B cell (primary cell): ENCODE results near the gene ATRAID. TPM values are rescaled to one million over a fixed set of nuclear protein-coding genes. Genes with fewer than 3 reads are reported as not detected.

Experiments used
- ATAC-seq: fragments of 200-7000 bp; cut with Tn5 transposase; one replicate; pipeline ENCODE4 v1.10.0; 2021; ENCODE audit warnings: low read depth, mild to moderate bottlenecking, moderate number of reproducible peaks, moderate library complexity
- CTCF ChIA-PET: fragments of 350-600 bp; sonication (Branson Sonifier 250); formaldehyde crosslinking; loops from one replicate; lab custom pipeline; 2021; ENCODE audit warnings: antibody characterized with exemption, inconsistent platforms; lab: Charles Lee
- POLR2A ChIA-PET: fragments of 350-600 bp; sonication (Branson Sonifier 250); formaldehyde crosslinking; loops from one replicate; lab custom pipeline; 2021; ENCODE audit warnings: antibody characterized with exemption; lab: Charles Lee
- DNase-seq: peaks from one replicate; pipeline ENCODE4 v3.0.0; 2013
- H2AFZ ChIP-seq: 2 replicates; pipeline ENCODE4 v1.6.1; 2012; ENCODE audit warnings: mild to moderate bottlenecking, low read depth, low read length; ENCODE audit not compliant: insufficient read depth, poor library complexity, severe bottlenecking
- H3K27ac ChIP-seq, 2 donors: 1 replicate in 1 of 2; 2 replicates in 1 of 2; pipeline ENCODE4 v1.5.1; 2012 to 2013; ENCODE audit warnings: low read length in 2 of 2, mild to moderate bottlenecking in 2 of 2, moderate library complexity in 1 of 2
- H3K27me3 ChIP-seq, 4 experiments: fragments of 200-600 bp in 1 of 4; sonication (generic) in 1 of 4; replicated peaks in 1 of 4; 1 replicate in 2 of 4; 2 replicates in 2 of 4; pipeline versions ENCODE4 v1.6.1 to v1.7.0; 2013 to 2016; ENCODE audit warnings: low read length in 3 of 4, mild to moderate bottlenecking in 2 of 4, mixed read lengths in 1 of 4, moderate library complexity in 1 of 4; ENCODE audit not compliant: insufficient read depth in 4 of 4, control insufficient read depth in 3 of 4; ENCODE audit errors: control extremely low read depth in 1 of 4
- H3K36me3 ChIP-seq, 2 experiments: replicated peaks in 1 of 2; 1 replicate in 1 of 2; 2 replicates in 1 of 2; pipeline versions ENCODE4 v1.6.1 to v1.7.1; 2013; ENCODE audit warnings: low read length in 1 of 2; ENCODE audit not compliant: insufficient read depth in 2 of 2, control insufficient read depth in 1 of 2; ENCODE audit errors: control extremely low read depth in 1 of 2, extremely low read depth in 1 of 2
- H3K4me1 ChIP-seq, 2 donors: fragments of 200-600 bp in 1 of 2; sonication (generic) in 1 of 2; 1 replicate in 1 of 2; 2 replicates in 1 of 2; pipeline versions ENCODE4 v1.5.1 to v1.6.1; 2013 to 2017; ENCODE audit warnings: low read length in 2 of 2; ENCODE audit not compliant: control insufficient read depth in 2 of 2, insufficient read depth in 2 of 2
- H3K4me2 ChIP-seq: replicated peaks from 2 replicates; pipeline ENCODE3; 2012; ENCODE audit warnings: mild to moderate bottlenecking, low read depth, low read length; ENCODE audit not compliant: poor library complexity, severe bottlenecking
- H3K4me3 ChIP-seq, 5 experiments: fragments of 200-600 bp in 1 of 5; sonication (generic) in 1 of 5; 1 replicate in 3 of 5; 2 replicates in 2 of 5; pipeline versions ENCODE4 v1.5.1 to v1.7.0; 2011 to 2016; ENCODE audit warnings: low read length in 4 of 5, mild to moderate bottlenecking in 4 of 5, low read depth in 2 of 5, control low read depth in 1 of 5, moderate library complexity in 1 of 5; ENCODE audit not compliant: insufficient read depth in 1 of 5; ENCODE audit errors: control extremely low read depth in 1 of 5, extremely low read depth in 1 of 5
- H3K79me2 ChIP-seq: fragments of 200-600 bp; sonication (generic); one replicate; pipeline ENCODE4 v1.6.0; 2016; ENCODE audit warnings: low read length; ENCODE audit not compliant: control insufficient read depth, insufficient read depth
- H3K9ac ChIP-seq: fragments of 200-600 bp; sonication (generic); 2 replicates; pipeline ENCODE4 v1.6.1; 2017; ENCODE audit warnings: mild to moderate bottlenecking, low read length, moderate library complexity
- H3K9me3 ChIP-seq, 3 donors: one replicate each; pipeline versions ENCODE4 v1.6.1 to v1.7.1; 2013; ENCODE audit warnings: low read length in 2 of 3; ENCODE audit not compliant: control insufficient read depth in 2 of 3, insufficient read depth in 1 of 3; ENCODE audit errors: control extremely low read depth in 1 of 3
- H4K20me1 ChIP-seq: 2 replicates; pipeline ENCODE4 v1.6.0; 2012; ENCODE audit warnings: mild to moderate bottlenecking, low read length; ENCODE audit not compliant: insufficient read depth, control insufficient read depth, poor library complexity, severe bottlenecking
- H3K27ac Mint-ChIP-seq: one replicate; pipeline ENCODE4 v1.8.0; 2021; ENCODE audit warnings: mixed read lengths
- H3K27me3 Mint-ChIP-seq: one replicate; pipeline ENCODE4 v1.8.0; 2021; ENCODE audit warnings: mixed read lengths
- H3K4me1 Mint-ChIP-seq: one replicate; pipeline ENCODE4 v1.8.0; 2021; ENCODE audit warnings: mixed read lengths
- H3K4me3 Mint-ChIP-seq: one replicate; pipeline ENCODE4 v1.8.0; 2021; ENCODE audit warnings: mixed read lengths
- H3K9me3 Mint-ChIP-seq: one replicate; pipeline ENCODE4 v1.8.0; 2022; ENCODE audit warnings: mixed read lengths; ENCODE audit not compliant: insufficient read depth
- EZH2 ChIP-seq: IDR thresholded peaks from 2 replicates; pipeline ENCODE4 v1.6.1; 2012; ENCODE audit warnings: borderline replicate concordance, low read depth, mild to moderate bottlenecking, moderate library complexity, low read length; ENCODE audit not compliant: insufficient read depth, poor library complexity, severe bottlenecking
- WGBS: methylation state at CpG from one replicate; pipeline ENCODE4 v1.1.5; 2013; ENCODE audit warnings: missing lambda C conversion rate; ENCODE audit not compliant: insufficient coverage; 5-methylcytosine and 5-hydroxymethylcytosine counted together
- intact Hi-C: fragments of 100-400 bp; cut with micrococcal nuclease; formaldehyde crosslinking; loops from one replicate; pipeline ENCODE4 v1.10.0; 2022
- polyA plus RNA-seq: library from polyadenylated mRNA; depleted of rRNA; stranded (reverse); fragments of >200 nt; gene quantifications from 2 replicates; pipeline ENCODE4 v1.2.3, GENCODE V29; 2012
- total RNA-seq, 2 donors: library from RNA; stranded (reverse); fragments of 120-200 nt in 1 of 2; gene quantifications; 1 replicate in 1 of 2; 2 replicates in 1 of 2; pipeline versions ENCODE4 v1.2.3 to v1.2.4, GENCODE V29; 2013 to 2022
- TF ChIP-seq, protein P1 (sequence below): fragments of 200-600 bp; IDR thresholded peaks from one replicate; pipeline ENCODE4 v1.8.0; 2022; ENCODE audit warnings: antibody characterized with exemption, mild to moderate bottlenecking

ATRAID gene
- total and polyA plus RNA-seq, 2 donors (not counting 1 experiment from before 2014, with no cell fraction given) = 88.8 to 117 TPM

DNA sequence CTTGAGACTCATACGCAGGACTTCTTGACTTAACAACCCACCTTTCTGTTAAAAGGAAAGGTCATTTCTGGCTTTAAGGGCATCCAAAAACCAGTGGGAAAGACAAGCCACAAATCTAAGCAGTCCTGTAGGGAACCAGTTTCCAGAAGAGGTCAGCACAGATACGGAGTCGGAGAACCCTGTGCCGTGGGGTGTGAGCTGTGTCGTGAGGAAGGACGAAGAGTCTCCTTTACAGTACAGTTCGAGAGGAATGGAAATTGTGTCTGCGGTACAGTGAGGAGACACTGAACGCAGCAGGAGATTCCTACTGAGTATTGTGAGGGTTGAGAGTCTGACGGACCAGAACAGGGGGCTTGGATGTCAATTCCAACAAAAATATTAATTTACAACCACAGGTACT lies 33.3 kb downstream of the ATRAID start:
- Mint-ChIP-seq H3K4me3 (no peak overlapping the region), H3K27me3 (peaks cover 13% of the 10 kb centered on the region), H3K27ac (no peak overlapping the region), H3K4me1 (no peaks in the 10 kb centered on the region), H3K9me3 (no peaks in the 10 kb centered on the region)
- H3K79me2 ChIP-seq = no peaks in the 10 kb centered on the region
- ATAC-seq = no peak
- peaks cover 0 to 7% (median 3%) of the 10 kb centered on the region in 4 experiments for H3K27me3 ChIP-seq
- no peak overlapping the region for H3K4me3 ChIP-seq
- intact Hi-C loops = no loop called here
- peaks cover 0 to 1% of the 10 kb centered on the region in 2 donors for H3K4me1 ChIP-seq
- H4K20me1 ChIP-seq = no peaks in the 10 kb centered on the region
- H3K9ac ChIP-seq = no peak overlapping the region
- 98% methylated on average over 6 of the region's 10 CpGs for WGBS
- peaks cover 0 to 37% of the 10 kb centered on the region in 2 experiments for H3K36me3 ChIP-seq
- POLR2A ChIA-PET = no interaction called here
- CTCF ChIA-PET = no interaction called here
- no peak overlapping the region for H2AFZ ChIP-seq
- no peak for TF ChIP-seq EZH2
- TF ChIP-seq, protein P1, sequence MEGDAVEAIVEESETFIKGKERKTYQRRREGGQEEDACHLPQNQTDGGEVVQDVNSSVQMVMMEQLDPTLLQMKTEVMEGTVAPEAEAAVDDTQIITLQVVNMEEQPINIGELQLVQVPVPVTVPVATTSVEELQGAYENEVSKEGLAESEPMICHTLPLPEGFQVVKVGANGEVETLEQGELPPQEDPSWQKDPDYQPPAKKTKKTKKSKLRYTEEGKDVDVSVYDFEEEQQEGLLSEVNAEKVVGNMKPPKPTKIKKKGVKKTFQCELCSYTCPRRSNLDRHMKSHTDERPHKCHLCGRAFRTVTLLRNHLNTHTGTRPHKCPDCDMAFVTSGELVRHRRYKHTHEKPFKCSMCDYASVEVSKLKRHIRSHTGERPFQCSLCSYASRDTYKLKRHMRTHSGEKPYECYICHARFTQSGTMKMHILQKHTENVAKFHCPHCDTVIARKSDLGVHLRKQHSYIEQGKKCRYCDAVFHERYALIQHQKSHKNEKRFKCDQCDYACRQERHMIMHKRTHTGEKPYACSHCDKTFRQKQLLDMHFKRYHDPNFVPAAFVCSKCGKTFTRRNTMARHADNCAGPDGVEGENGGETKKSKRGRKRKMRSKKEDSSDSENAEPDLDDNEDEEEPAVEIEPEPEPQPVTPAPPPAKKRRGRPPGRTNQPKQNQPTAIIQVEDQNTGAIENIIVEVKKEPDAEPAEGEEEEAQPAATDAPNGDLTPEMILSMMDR = no peak
- H3K27ac ChIP-seq = no peak overlapping the region
- H3K4me2 ChIP-seq = no peak overlapping the region
- H3K9me3 ChIP-seq = peaks cover 0 to under 1% (median 0%) of the 10 kb centered on the region in 3 donors
- no peak for DNase-seq

GRCh38 chr2:27245626-27246025 lies 33.8 kb downstream of the ATRAID start:
- peaks cover 0 to 4% (median 0%) of the 10 kb centered on the region in 3 donors for H3K9me3 ChIP-seq
- no peak overlapping the region for H3K4me3 Mint-ChIP-seq
- peaks cover 0 to 12% (median 5%) of the 10 kb centered on the region in 4 experiments for H3K27me3 ChIP-seq
- no peak overlapping the region for H3K27ac ChIP-seq
- no peak overlapping the region for H3K9ac ChIP-seq
- H3K9me3 Mint-ChIP-seq = no peaks in the 10 kb centered on the region
- H3K4me1 Mint-ChIP-seq = no peaks in the 10 kb centered on the region
- peaks cover 13% of the 10 kb centered on the region for H3K27me3 Mint-ChIP-seq
- H3K79me2 ChIP-seq = no peaks in the 10 kb centered on the region
- TF ChIP-seq, protein P1 = no peak
- H3K4me1 ChIP-seq = peaks cover 0 to 5% of the 10 kb centered on the region in 2 donors
- peaks cover 0 to 32% of the 10 kb centered on the region in 2 experiments for H3K36me3 ChIP-seq
- no peak overlapping the region for H3K4me2 ChIP-seq
- no peaks in the 10 kb centered on the region for H4K20me1 ChIP-seq
- H2AFZ ChIP-seq = no peak overlapping the region
- DNase-seq (no peak), ATAC-seq (no peak)
- ChIA-PET CTCF (no interaction called here), POLR2A (no interaction called here)
- H3K27ac Mint-ChIP-seq = no peak overlapping the region
- no CpG with 5 or more reads among the region's 4 CpGs for WGBS
- intact Hi-C loops = no loop called here
- no peak overlapping the region for H3K4me3 ChIP-seq
